SK-N-SH (cell line): ENCODE measurements around the gene ELMO2. TPM values are rescaled to one million over a fixed set of nuclear protein-coding genes. Genes with fewer than 3 reads are reported as not detected.
A peak's percentile ranks its signal among the peaks of the same experiment; 100 is the strongest.

Experiments
- CTCF ChIA-PET: fragments of 300-600, 350-600 bp; formaldehyde crosslinking; extraction: SDS; loops from one replicate; lab custom pipeline; 2021; lab: Yijun Ruan, JAX
- POLR2A ChIA-PET: fragments of 350-600 bp; sonication (Branson Sonifier 250); formaldehyde crosslinking; extraction: SDS; loops from one replicate; lab custom pipeline; 2020; ENCODE audit warnings: antibody characterized with exemption, inconsistent platforms; lab: Yijun Ruan, JAX
- DNase-seq: peaks from one replicate; pipeline ENCODE4 v3.0.0; 2012
- H2AFZ ChIP-seq: fragments of 200-600 bp; sonication (generic); 2 replicates; pipeline ENCODE4 v1.8.1; 2016; ENCODE audit warnings: antibody characterized with exemption, mild to moderate bottlenecking, low read depth
- H3F3A ChIP-seq: fragments of 200-600 bp; sonication (generic); replicated peaks from 2 replicates; pipeline ENCODE3; 2016; ENCODE audit warnings: antibody characterized with exemption, mild to moderate bottlenecking; ENCODE audit not compliant: insufficient read depth
- H3K27ac ChIP-seq, 2 experiments: fragments of 200-500 bp in 1 of 2; fragments of 200-600 bp in 1 of 2; sonication (Bioruptor generic) in 1 of 2; sonication (generic), shearing (Covaris generic) in 1 of 2; 2 replicates each; pipeline versions ENCODE4 v1.5.1 to v1.6.1; 2014 to 2016; ENCODE audit warnings: low read depth in 2 of 2, inconsistent platforms in 1 of 2, low read length in 1 of 2, mild to moderate bottlenecking in 1 of 2, mixed read lengths in 1 of 2
- H3K27me3 ChIP-seq: fragments of 200-600 bp; sonication (generic), shearing (Covaris generic); 2 replicates; pipeline ENCODE4 v1.6.1; 2016; ENCODE audit warnings: mixed run types; ENCODE audit not compliant: insufficient read depth
- H3K36me3 ChIP-seq, 2 experiments: fragments of 200-500 bp in 1 of 2; fragments of 200-600 bp in 1 of 2; sonication (Bioruptor generic) in 1 of 2; sonication (generic) in 1 of 2; replicated peaks in 1 of 2; 2 replicates each; pipeline versions ENCODE3 to v1.5.1; 2014 to 2016; ENCODE audit warnings: low read length in 1 of 2, mild to moderate bottlenecking in 1 of 2; ENCODE audit not compliant: insufficient read depth in 2 of 2, control insufficient read depth in 1 of 2
- H3K4me1 ChIP-seq, 2 experiments: fragments of 200-500 bp in 1 of 2; fragments of 200-600 bp in 1 of 2; sonication (Bioruptor generic) in 1 of 2; sonication (generic), shearing (Covaris generic) in 1 of 2; 2 replicates each; pipeline versions ENCODE4 v1.5.1 to v1.6.1; 2014 to 2016; ENCODE audit warnings: low read depth in 1 of 2, low read length in 1 of 2, mixed run types in 1 of 2; ENCODE audit not compliant: insufficient read depth in 2 of 2, control insufficient read depth in 1 of 2
- H3K4me2 ChIP-seq: fragments of 200-600 bp; sonication (generic), shearing (Covaris generic); 2 replicates; pipeline ENCODE4 v1.6.1; 2017; ENCODE audit warnings: mixed run types
- H3K4me3 ChIP-seq, 2 experiments: fragments of 200-500 bp in 1 of 2; fragments of 200-600 bp in 1 of 2; sonication (Bioruptor generic) in 1 of 2; sonication (generic), shearing (Covaris generic) in 1 of 2; 2 replicates each; pipeline versions ENCODE4 v1.5.1 to v1.8.1; 2014 to 2016; ENCODE audit warnings: low read depth in 2 of 2, inconsistent platforms in 1 of 2, low read length in 1 of 2, mild to moderate bottlenecking in 1 of 2, mixed read lengths in 1 of 2, moderate library complexity in 1 of 2
- H3K79me2 ChIP-seq: fragments of 200-600 bp; sonication (generic); 2 replicates; pipeline ENCODE4 v1.8.1; 2017; ENCODE audit warnings: mild to moderate bottlenecking; ENCODE audit not compliant: insufficient read depth
- H3K9ac ChIP-seq: fragments of 200-600 bp; sonication (generic); 2 replicates; pipeline ENCODE4 v1.6.1; 2017; ENCODE audit warnings: mixed run types
- H3K9me2 ChIP-seq: fragments of 200-600 bp; sonication (generic); 2 replicates; pipeline ENCODE4 v1.6.1; 2017; ENCODE audit warnings: mixed run types
- H3K9me3 ChIP-seq: fragments of 200-600 bp; sonication (generic); 2 replicates; pipeline ENCODE4 v1.6.1; 2017; ENCODE audit warnings: mixed run types, mild to moderate bottlenecking, moderate library complexity
- H4K20me1 ChIP-seq: fragments of 200-600 bp; sonication (generic); 2 replicates; pipeline ENCODE4 v1.6.1; 2017; ENCODE audit warnings: mild to moderate bottlenecking, mixed run types; ENCODE audit not compliant: insufficient read depth
- CHD2 ChIP-seq: fragments of 150-350 bp; IDR thresholded peaks from 2 replicates; pipeline ENCODE4 v1.6.1; 2018; ENCODE audit warnings: low read length; ENCODE audit not compliant: partially characterized antibody
- EP300 ChIP-seq, 2 experiments: IDR thresholded peaks; 2 replicates each; pipeline versions ENCODE4 v1.4.0 to v1.6.1; 2012; ENCODE audit warnings: borderline replicate concordance in 1 of 2, low read depth in 1 of 2, low read length in 1 of 2
- FOSL2 ChIP-seq: IDR thresholded peaks from 2 replicates; pipeline ENCODE4 v1.4.0; 2012; ENCODE audit warnings: low read depth, mild to moderate bottlenecking, moderate library complexity, borderline replicate concordance
- FOXM1 ChIP-seq: IDR thresholded peaks from 2 replicates; pipeline ENCODE4 v1.4.0; 2012; ENCODE audit warnings: low read depth, mild to moderate bottlenecking
- GABPA ChIP-seq: IDR thresholded peaks from 2 replicates; pipeline ENCODE4 v1.4.0; 2012; ENCODE audit warnings: low read depth, mild to moderate bottlenecking
- GATA2 ChIP-seq: sonication (generic); formaldehyde crosslinking; IDR thresholded peaks from 2 replicates; pipeline ENCODE4 v1.5.0; 2020; ENCODE audit warnings: mild to moderate bottlenecking, missing genetic modification reagents
- MEF2A ChIP-seq: IDR thresholded peaks from 2 replicates; pipeline ENCODE4 v1.4.0; 2012; ENCODE audit warnings: low read depth, borderline replicate concordance
- MXI1 ChIP-seq: IDR thresholded peaks from 2 replicates; pipeline ENCODE4 v1.6.1; 2012; ENCODE audit warnings: mild to moderate bottlenecking, low read depth, low read length, improper control_type of control experiment
- POLR2AphosphoS5 ChIP-seq: IDR thresholded peaks from 2 replicates; pipeline ENCODE4 v1.6.1; 2012; ENCODE audit warnings: low read depth, low read length
- RFX5 ChIP-seq: IDR thresholded peaks from 2 replicates; pipeline ENCODE4 v1.6.1; 2012; ENCODE audit warnings: mild to moderate bottlenecking, improper control_type of control experiment, low read length
- RXRA ChIP-seq: IDR thresholded peaks from 2 replicates; pipeline ENCODE4 v1.4.0; 2012; ENCODE audit warnings: low read depth, mild to moderate bottlenecking, borderline replicate concordance
- TAF1 ChIP-seq: IDR thresholded peaks from 2 replicates; pipeline ENCODE4 v1.6.1; 2012; ENCODE audit warnings: low read depth, mild to moderate bottlenecking, low read length, moderate library complexity, borderline replicate concordance
- TCF12 ChIP-seq: IDR thresholded peaks from 2 replicates; pipeline ENCODE4 v1.4.0; 2012
- TEAD4 ChIP-seq: IDR thresholded peaks from 2 replicates; pipeline ENCODE4 v1.4.0; 2012; ENCODE audit warnings: mild to moderate bottlenecking, borderline replicate concordance; ENCODE audit not compliant: insufficient read depth
- whole genome bisulfite sequencing: methylation state at CpG from one replicate; pipeline ENCODE4 v1.1.6; 2017; ENCODE audit warnings: low lambda C conversion rate; 5-methylcytosine and 5-hydroxymethylcytosine counted together
- polyA plus RNA-seq, 3 experiments: library from polyadenylated mRNA; depleted of rRNA; stranded (reverse); fragments of >200 nt; gene quantifications; 2 replicates each; pipeline ENCODE4 v1.2.3, GENCODE V29; 2012
- TF ChIP-seq, protein P1 (sequence below): IDR thresholded peaks from 2 replicates; pipeline ENCODE4 v1.4.0; 2012; ENCODE audit warnings: low read depth
- TF ChIP-seq, protein P2 (sequence below): IDR thresholded peaks from 2 replicates; pipeline ENCODE4 v1.4.0; 2012; ENCODE audit warnings: low read depth, borderline replicate concordance
- TF ChIP-seq, protein P3 (sequence below): IDR thresholded peaks from 2 replicates; pipeline ENCODE4 v1.6.1; 2012; ENCODE audit warnings: mild to moderate bottlenecking, low read depth, low read length, moderate library complexity
- TF ChIP-seq, protein P4 (sequence below): fragments of 150-350 bp; IDR thresholded peaks from 2 replicates; pipeline ENCODE4 v1.6.1; 2016; ENCODE audit warnings: mild to moderate bottlenecking, low read depth, low read length
- TF ChIP-seq, protein P5 (sequence below): IDR thresholded peaks from 2 replicates; pipeline ENCODE4; 2012

Gene ELMO2
- polyA plus RNA-seq, 1 of the 3 experiments (the other 2 are of a cell fraction), result 32.1 TPM

DNA sequence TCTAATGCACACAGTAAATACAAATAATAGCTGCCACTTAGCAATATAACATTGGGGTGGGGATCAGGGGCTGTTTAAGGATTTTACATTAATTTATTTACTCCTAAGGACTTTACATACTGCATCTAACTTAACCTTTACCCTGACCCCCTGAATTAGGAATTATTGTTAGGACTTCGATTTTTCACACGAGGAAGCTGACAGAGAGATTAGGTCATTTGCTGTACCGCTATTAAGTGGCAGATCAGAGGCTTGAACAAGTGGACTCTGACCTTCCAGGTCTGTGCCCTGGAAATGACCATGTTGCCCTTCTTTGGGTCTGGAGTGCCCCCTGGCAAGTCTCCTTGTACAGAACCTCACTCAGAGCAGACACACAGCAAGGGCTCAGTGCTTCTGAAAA is 5.2 kb upstream of the ELMO2 start:
- H3K27me3 ChIP-seq, result no peaks in the 10 kb centered on the region
- ChIA-PET POLR2A (no interaction called here), CTCF (interaction anchor here (0.6 to 3.3 kb wide), 15 partner anchors 9 to 384 kb away, joined by 3 to 23 read pairs (median 3); no protein-coding TSS in a partner anchor)

DNA sequence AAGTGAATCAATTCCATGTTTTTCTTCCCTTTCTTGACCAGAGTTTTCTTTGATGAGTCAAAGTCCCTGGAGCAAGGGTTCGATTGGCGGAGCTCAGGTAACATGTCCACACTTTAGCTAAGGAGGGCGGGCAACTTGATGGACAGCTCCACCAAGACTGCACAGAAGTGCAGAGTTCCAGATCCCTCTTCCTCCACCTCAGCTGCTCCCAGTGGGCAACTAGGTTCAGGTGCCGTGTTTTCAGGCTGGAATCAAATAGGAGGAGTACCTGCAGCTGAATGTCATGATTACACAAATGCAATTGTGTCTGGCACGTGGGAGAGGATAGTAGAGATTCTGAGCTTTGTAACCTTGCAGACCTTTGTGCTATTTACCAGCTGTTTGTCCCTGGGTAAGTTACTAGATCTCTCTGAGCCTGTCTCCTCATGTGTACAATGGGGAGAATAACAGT is 1.9 kb upstream of the ELMO2 start:
- H3K27me3 ChIP-seq, result no peaks in the 10 kb centered on the region
- H3K4me1 ChIP-seq, result peaks cover 4 to 17% of the 10 kb centered on the region in 2 experiments; a peak in 2 of 4 replicates
- H3K9ac ChIP-seq, result no peak overlapping the region
- WGBS, result 50% methylated on average over 5 of the region's 5 CpGs
- no peak overlapping the region for H3K4me3 ChIP-seq
- no peak overlapping the region for H2AFZ ChIP-seq
- H3K27ac ChIP-seq, result no peak overlapping the region
- ChIA-PET CTCF (interaction anchor here (1.5 to 2.7 kb wide), 4 partner anchors 14 to 101 kb away, joined by 3 to 11 read pairs (median 6); no protein-coding TSS in a partner anchor), POLR2A (no interaction called here)
- peaks cover 0 to 4% of the 10 kb centered on the region in 2 experiments for H3K36me3 ChIP-seq
- no peaks in the 10 kb centered on the region for H3K9me2 ChIP-seq
- peaks cover 25% of the 10 kb centered on the region for H3K79me2 ChIP-seq
- no peaks in the 10 kb centered on the region for H3K9me3 ChIP-seq
- peaks cover 23% of the 10 kb centered on the region for H4K20me1 ChIP-seq
- H3K4me2 ChIP-seq, result 0 out of 2 replicates have a peak overlapping the region, but pooled peaks have one; percentile 94
- no peak for DNase-seq
- no peaks in the 10 kb centered on the region for H3F3A ChIP-seq
- TF ChIP-seq RXRA, result no peak
- TF ChIP-seq TCF12, result no peak
- TF ChIP-seq, protein P1, sequence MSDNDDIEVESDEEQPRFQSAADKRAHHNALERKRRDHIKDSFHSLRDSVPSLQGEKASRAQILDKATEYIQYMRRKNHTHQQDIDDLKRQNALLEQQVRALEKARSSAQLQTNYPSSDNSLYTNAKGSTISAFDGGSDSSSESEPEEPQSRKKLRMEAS, result no peak
- no peak for TF ChIP-seq RFX5
- no peak for TF ChIP-seq FOSL2
- TF ChIP-seq TAF1, result no peak
- TF ChIP-seq FOXM1, result no peak
- TF ChIP-seq CHD2, result no peak
- TF ChIP-seq POLR2AphosphoS5, result no peak
- TF ChIP-seq GABPA, result no peak
- no peak for TF ChIP-seq MXI1
- TF ChIP-seq, protein P2, sequence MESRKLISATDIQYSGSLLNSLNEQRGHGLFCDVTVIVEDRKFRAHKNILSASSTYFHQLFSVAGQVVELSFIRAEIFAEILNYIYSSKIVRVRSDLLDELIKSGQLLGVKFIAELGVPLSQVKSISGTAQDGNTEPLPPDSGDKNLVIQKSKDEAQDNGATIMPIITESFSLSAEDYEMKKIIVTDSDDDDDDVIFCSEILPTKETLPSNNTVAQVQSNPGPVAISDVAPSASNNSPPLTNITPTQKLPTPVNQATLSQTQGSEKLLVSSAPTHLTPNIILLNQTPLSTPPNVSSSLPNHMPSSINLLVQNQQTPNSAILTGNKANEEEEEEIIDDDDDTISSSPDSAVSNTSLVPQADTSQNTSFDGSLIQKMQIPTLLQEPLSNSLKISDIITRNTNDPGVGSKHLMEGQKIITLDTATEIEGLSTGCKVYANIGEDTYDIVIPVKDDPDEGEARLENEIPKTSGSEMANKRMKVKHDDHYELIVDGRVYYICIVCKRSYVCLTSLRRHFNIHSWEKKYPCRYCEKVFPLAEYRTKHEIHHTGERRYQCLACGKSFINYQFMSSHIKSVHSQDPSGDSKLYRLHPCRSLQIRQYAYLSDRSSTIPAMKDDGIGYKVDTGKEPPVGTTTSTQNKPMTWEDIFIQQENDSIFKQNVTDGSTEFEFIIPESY, result no peak
- TF ChIP-seq GATA2, result no peak
- TF ChIP-seq, protein P3, sequence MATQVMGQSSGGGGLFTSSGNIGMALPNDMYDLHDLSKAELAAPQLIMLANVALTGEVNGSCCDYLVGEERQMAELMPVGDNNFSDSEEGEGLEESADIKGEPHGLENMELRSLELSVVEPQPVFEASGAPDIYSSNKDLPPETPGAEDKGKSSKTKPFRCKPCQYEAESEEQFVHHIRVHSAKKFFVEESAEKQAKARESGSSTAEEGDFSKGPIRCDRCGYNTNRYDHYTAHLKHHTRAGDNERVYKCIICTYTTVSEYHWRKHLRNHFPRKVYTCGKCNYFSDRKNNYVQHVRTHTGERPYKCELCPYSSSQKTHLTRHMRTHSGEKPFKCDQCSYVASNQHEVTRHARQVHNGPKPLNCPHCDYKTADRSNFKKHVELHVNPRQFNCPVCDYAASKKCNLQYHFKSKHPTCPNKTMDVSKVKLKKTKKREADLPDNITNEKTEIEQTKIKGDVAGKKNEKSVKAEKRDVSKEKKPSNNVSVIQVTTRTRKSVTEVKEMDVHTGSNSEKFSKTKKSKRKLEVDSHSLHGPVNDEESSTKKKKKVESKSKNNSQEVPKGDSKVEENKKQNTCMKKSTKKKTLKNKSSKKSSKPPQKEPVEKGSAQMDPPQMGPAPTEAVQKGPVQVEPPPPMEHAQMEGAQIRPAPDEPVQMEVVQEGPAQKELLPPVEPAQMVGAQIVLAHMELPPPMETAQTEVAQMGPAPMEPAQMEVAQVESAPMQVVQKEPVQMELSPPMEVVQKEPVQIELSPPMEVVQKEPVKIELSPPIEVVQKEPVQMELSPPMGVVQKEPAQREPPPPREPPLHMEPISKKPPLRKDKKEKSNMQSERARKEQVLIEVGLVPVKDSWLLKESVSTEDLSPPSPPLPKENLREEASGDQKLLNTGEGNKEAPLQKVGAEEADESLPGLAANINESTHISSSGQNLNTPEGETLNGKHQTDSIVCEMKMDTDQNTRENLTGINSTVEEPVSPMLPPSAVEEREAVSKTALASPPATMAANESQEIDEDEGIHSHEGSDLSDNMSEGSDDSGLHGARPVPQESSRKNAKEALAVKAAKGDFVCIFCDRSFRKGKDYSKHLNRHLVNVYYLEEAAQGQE, result no peak
- TF ChIP-seq, protein P4, sequence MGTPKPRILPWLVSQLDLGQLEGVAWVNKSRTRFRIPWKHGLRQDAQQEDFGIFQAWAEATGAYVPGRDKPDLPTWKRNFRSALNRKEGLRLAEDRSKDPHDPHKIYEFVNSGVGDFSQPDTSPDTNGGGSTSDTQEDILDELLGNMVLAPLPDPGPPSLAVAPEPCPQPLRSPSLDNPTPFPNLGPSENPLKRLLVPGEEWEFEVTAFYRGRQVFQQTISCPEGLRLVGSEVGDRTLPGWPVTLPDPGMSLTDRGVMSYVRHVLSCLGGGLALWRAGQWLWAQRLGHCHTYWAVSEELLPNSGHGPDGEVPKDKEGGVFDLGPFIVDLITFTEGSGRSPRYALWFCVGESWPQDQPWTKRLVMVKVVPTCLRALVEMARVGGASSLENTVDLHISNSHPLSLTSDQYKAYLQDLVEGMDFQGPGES, result no peak

More for the DNA sequence above, 5.2 kb upstream of the ELMO2 start:
- no peaks in the 10 kb centered on the region for H3K36me3 ChIP-seq
- TF ChIP-seq EP300 (IDR thresholded peaks at IDR 0.05; ENCODE audit: borderline replicate concordance in 1 of 2, low read depth in 1 of 2, low read length in 1 of 2) (no peak), TEAD4 (no peak), MEF2A (no peak)
- TF ChIP-seq, protein P5, sequence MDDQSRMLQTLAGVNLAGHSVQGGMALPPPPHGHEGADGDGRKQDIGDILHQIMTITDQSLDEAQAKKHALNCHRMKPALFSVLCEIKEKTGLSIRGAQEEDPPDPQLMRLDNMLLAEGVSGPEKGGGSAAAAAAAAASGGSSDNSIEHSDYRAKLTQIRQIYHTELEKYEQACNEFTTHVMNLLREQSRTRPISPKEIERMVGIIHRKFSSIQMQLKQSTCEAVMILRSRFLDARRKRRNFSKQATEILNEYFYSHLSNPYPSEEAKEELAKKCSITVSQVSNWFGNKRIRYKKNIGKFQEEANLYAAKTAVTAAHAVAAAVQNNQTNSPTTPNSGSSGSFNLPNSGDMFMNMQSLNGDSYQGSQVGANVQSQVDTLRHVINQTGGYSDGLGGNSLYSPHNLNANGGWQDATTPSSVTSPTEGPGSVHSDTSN, result no peak
- no peak overlapping the region for H3K9ac ChIP-seq
- H3K9me3 ChIP-seq, result no peaks in the 10 kb centered on the region
- no peak for DNase-seq
- H3K9me2 ChIP-seq, result no peaks in the 10 kb centered on the region
- H4K20me1 ChIP-seq, result no peaks in the 10 kb centered on the region
- 61% methylated on average over 3 of the region's 3 CpGs for WGBS
- no peak overlapping the region for H3K4me2 ChIP-seq
- no peak overlapping the region for H2AFZ ChIP-seq
- H3K79me2 ChIP-seq, result no peaks in the 10 kb centered on the region
- H3K4me3 ChIP-seq, result no peak overlapping the region
- H3F3A ChIP-seq, result no peaks in the 10 kb centered on the region
- H3K4me1 ChIP-seq, result peaks cover 0 to 10% of the 10 kb centered on the region in 2 experiments; a peak in 1 of 4 replicates
- no peak overlapping the region for H3K27ac ChIP-seq
